HG03108 (cell line): ENCODE measurements around the gene ZSCAN18.

ENCODE experiments used
- ATAC-seq: cut with Tn5 transposase; IDR thresholded peaks from one replicate; pipeline ENCODE4 v1.9.1; 2021; ENCODE audit warnings: moderate library complexity; ENCODE audit not compliant: unreplicated experiment

The ZSCAN18 gene

GRCh38 chr19:58045411-58046050 lies 52.5 kb downstream of the ZSCAN18 start:
- ATAC-seq = no peak

GRCh38 chr19:58044886-58045285 lies 53.1 kb downstream of the ZSCAN18 start:
- ATAC-seq = no peak

DNA sequence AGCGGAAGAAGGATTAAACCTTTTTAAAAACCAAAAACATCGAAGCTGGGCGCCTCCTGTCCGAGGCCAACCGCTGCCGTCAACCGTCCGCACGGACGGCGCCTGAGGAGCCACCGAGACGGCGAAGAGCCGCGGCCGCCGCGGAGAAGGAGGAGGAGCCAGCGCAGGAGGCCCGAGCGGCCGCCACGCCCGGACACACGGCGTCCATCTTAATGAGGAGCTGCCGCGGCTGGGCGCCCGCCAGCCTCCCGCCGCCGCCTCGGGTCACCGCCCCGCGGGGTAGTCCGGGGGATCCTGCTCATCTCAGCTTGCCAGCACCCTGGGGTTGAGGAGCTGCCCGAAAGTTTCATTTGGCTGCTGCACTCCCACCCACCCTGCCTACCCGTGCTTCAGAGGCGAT lies 53.6 kb downstream of the ZSCAN18 start:
- ATAC-seq = no peak

DNA sequence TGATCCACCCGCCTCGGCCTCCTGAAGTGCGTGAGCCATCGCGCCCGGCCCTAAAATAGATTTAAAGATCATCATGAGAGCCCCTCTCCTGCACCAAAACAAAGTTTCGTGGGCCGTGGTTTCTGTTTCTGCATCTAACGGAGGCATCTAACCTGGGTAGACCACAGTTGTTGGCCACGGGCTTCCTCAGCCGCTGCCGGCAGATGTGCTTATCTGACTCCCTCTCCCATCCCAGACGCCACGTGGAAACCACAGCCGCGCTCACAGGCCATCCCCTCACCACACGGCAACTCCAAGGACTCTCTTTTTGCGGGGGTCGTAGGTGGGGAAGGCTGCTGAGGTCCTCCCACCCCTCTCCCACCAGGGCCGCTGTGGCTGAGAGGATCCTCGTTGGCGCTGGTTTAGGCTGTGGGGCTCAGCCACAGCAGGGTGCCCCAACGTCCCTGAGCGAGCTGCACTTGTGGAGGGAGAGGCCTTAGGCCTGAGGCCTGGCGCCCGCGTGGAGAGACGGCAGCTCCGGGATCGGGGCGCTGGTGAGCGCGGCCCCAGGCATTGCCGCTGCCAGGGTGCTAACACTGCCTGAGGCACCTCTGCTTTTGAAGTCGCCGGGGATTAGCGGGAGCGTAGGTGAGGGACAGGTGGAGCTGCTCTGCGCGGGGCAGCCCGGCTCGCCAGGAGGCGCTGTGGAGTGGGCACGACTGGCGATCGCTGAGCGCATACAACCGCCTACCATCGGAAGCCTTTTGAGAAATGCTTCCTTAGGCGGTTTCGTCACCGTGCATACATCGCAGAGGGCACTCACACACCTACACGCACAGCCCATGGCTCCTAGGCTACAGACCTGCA lies 55.3 kb downstream of the ZSCAN18 start:
- no peak for ATAC-seq

DNA sequence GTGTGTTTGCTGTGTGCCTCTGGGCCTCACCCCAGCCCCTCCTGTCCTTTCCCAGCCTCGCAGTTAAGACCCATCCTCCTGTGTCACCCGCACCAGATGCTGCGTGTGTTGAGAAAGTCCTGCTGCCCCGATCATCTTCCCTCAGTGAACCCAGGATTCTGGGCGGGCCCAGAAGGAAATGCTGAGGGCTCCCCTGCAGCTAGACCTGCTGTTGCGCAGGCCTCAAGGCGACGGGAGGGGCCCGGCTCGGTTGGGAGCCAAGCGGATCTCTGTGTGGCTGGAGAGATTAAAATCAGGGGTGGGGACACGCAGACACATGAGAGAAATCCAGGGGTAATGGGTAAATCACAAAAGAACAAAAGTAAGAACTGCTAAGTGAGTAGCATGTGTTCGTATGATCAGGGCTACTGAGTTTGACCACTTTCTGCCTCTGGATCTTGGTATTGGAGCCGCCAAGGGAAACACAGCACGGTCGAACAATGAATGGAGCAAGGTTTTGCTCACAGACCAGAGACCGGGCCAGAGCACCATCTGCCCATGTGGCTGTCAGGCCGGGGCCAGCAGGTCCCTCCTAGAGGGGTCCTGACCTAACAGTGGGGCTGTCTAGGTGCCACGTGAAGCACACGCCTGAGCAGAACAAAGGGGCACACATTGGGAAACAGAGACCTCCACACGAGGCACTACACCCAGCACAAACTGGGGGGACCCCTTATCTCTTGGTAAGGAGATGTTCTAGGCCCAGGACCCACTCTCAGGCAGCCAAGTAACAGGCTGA lies 57.1 kb downstream of the ZSCAN18 start:
- no peak for ATAC-seq

GRCh38 chr19:58038688-58039204 lies 59.3 kb downstream of the ZSCAN18 start:
- ATAC-seq = no peak

DNA sequence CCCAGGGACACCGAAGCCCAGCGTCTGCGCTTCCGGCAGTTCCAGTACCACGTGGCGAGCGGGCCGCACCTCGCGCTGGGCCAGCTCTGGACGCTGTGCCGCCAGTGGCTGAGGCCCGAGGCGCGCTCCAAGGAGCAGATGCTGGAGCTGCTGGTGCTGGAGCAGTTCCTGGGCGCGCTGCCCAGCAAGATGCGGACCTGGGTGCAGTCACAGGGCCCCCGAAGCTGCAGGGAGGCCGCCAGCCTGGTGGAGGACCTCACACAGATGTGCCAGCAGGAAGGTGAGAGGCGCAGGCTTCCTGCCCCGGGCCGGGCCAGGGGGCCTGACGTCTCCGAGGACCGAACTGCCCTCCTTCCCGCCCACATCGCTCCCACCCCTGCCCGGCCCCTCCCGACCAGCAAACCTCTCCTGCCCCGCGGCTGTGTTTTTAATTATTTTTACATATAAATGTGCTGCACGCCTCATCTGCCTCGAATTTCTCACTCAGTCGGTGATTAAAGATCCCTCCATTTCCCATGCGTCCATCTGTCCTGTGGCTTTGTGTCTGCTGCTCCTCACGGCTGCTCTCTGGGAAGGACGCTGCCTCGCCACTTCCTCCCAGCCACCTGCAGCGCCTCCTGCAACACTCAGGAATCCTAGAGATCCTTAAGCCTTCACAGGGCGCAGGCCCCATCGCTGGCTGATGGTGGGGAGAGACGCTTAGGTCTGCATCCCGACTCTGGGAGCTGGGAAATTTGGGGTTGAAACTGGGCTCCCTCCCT lies 59.9 kb downstream of the ZSCAN18 start:
- no peak for ATAC-seq

- ATAC-seq = no peak
These were observed 62.2 kb downstream of the ZSCAN18 start for GRCh38 chr19:58035863-58036262.

- ATAC-seq = no peak
These were observed 63.6 kb downstream of the ZSCAN18 start for GRCh38 chr19:58034477-58034793.
